AG10803 (cell line): ENCODE results near the gene KRT74.

Experiments
- DNase-seq: peaks from one replicate; pipeline ENCODE4 v3.0.0; 2010; ENCODE audit warnings: low read depth
- H3K4me3 ChIP-seq: 2 replicates; pipeline ENCODE4 v1.5.1; 2011; ENCODE audit warnings: mild to moderate bottlenecking, low read length, control low read depth
- TF ChIP-seq, protein P1 (sequence below): conservative IDR thresholded peaks from 2 replicates; pipeline ENCODE4 v1.5.1; 2011; ENCODE audit warnings: mild to moderate bottlenecking, low read length, control low read depth, inconsistent platforms

Gene KRT74

DNA sequence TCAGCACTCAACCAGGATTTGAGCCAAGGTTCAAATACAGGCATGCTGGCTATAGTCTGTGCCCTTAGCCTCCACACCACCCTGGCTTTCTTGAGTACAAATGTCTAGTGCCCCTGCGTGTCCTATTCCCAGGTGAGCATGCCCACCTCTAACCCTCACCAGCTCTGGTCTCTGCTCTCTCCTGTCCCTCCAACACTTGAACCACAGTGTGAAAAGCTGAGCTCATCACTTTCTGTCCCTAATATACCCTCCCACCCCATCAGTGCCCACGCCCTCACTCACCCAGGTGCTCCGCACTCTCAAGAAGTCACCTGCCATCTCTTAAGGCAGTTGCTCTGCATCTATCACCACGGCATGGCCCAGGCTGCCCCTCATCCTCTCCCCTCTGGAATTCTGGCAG, 13.7 kb downstream of the KRT74 start:
- H3K4me3 ChIP-seq = no peak overlapping the region
- TF ChIP-seq, protein P1, sequence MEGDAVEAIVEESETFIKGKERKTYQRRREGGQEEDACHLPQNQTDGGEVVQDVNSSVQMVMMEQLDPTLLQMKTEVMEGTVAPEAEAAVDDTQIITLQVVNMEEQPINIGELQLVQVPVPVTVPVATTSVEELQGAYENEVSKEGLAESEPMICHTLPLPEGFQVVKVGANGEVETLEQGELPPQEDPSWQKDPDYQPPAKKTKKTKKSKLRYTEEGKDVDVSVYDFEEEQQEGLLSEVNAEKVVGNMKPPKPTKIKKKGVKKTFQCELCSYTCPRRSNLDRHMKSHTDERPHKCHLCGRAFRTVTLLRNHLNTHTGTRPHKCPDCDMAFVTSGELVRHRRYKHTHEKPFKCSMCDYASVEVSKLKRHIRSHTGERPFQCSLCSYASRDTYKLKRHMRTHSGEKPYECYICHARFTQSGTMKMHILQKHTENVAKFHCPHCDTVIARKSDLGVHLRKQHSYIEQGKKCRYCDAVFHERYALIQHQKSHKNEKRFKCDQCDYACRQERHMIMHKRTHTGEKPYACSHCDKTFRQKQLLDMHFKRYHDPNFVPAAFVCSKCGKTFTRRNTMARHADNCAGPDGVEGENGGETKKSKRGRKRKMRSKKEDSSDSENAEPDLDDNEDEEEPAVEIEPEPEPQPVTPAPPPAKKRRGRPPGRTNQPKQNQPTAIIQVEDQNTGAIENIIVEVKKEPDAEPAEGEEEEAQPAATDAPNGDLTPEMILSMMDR = no peak
- DNase-seq = no peak

DNA sequence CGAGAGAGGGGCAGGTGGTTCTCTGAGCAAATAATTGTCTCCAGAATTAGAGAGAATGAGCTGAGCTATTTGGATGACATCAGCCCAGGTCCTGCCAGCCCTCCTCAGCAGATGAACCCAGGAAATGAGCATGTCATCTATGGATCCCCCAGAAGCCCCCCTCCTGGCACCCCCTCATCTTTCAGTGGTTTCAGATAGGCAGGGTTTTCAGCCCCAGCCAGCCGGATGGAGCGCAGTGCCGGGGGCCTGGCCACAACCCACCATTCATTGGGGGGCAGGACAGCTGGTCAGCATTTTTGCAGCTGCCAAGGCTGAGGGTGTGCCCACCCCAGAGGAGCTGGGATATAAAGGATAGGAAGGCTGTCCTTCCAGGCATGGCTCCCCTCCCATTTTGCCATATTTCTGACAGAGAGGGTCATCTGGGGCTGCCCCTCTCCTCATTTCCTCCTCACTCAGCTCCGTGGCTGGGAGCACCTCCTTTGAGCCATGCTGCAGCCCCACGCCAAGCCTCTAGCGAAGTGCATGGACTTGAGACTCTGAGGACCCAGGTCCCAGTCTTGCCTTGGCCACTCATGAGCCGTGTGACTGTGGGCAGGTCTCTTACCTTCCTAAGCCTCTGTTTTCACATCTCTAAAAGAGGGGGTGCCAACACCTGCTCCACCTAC, 14.7 kb downstream of the KRT74 start:
- TF ChIP-seq, protein P1 = no peak
- no peak for DNase-seq
- H3K4me3 ChIP-seq = no peak overlapping the region

DNA sequence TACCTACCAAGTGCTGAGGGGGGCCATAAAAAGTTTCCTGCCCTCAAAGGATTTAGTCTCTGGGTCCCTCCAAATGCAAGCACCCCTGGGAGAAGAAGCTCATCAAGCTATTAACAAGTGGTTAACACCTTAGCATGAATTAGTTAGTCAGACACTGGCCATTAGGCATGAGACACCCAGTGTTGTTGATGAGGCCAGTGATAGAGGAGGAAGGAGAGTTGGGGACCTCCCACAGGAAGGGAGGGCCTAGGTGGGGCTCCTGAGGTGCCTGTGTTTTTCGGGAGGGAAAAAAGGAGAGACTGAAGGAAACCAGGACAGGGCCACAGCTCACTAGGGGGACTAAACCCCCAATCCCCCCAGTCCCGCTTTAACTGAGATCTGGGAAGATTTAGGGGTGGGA, 16.2 kb downstream of the KRT74 start:
- DNase-seq = no peak
- TF ChIP-seq, protein P1 = no peak
- H3K4me3 ChIP-seq = no peak overlapping the region

DNA sequence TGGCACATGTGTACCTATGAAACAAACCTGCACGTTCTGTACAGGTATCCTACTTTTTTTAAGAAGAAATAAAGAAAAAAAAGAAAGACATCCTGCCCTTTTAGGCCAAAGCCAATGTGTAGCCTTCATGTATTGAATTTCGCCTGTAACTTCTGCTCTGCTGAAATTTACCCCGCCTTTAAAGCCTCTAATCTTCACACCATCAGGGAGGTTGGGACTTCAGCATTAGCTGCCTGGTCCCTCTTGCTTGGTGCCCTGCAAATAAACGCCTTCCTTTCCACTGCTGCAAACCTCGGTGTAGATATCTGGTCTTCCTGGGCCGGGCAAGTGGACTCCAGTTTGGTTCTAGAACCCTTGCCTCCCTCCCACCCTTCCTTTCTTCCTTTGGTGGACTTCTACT, 18.1 kb downstream of the KRT74 start:
- TF ChIP-seq, protein P1 = no peak
- no peak for DNase-seq
- H3K4me3 ChIP-seq = no peak overlapping the region

DNA sequence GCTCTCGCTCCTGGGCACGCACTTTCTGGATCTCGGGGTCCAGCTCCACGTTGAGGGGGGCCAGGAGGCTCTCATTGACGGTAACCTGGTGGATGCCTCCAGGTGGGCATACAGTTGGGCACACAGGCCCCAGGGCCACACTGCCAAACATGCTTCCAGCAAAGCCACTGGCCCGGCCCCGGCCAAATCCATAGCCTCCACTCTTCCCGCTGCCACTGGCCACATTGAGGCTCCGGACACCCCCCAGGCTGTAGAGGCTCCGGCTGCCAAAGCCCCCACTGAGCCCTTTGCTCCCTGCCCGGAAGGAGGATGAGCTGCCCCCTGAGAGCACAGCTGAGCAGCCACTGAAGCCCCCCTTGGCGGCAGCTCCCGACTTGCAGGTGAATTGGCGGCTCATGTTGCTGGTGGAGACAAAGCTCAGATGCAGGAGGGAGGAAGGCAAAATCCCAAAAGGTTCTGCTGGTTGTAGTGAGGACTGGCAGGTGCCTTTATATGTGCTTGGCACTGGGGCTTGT, 20.9 kb downstream of the KRT74 start, which contains the start of gene KRT71:
Gene KRT71, minus strand, starts transcription at position 465 of the 515 bp plus-strand sequence. Its CDS starts 68 bp downstream, at position 397.
- TF ChIP-seq, protein P1 = no peak
- DNase-seq = no peak
- H3K4me3 ChIP-seq = no peak within 1 kb of the TSS

DNA sequence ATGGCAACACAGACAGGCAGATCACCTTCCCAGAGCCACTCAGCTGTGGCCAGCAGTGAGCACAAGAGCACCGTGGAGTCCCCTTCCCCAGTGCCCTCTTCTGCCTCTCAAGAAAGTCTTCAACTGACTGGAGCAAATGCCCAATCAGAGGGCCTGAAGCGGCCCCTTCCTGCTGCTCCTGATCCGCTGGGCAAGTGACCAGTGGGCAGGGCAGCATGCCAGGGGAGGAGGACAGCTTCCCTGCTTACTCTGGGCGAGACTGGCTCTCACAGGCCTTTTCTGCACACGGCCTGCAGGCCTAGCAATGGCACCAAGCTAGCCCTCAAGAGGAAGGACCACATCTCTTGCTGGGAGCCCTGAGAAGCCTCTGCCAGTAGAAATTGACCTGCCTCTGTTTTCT, 21.6 kb downstream of the KRT74 start:
- DNase-seq = no peak
- no peak overlapping the region for H3K4me3 ChIP-seq
- TF ChIP-seq, protein P1 = no peak

DNA sequence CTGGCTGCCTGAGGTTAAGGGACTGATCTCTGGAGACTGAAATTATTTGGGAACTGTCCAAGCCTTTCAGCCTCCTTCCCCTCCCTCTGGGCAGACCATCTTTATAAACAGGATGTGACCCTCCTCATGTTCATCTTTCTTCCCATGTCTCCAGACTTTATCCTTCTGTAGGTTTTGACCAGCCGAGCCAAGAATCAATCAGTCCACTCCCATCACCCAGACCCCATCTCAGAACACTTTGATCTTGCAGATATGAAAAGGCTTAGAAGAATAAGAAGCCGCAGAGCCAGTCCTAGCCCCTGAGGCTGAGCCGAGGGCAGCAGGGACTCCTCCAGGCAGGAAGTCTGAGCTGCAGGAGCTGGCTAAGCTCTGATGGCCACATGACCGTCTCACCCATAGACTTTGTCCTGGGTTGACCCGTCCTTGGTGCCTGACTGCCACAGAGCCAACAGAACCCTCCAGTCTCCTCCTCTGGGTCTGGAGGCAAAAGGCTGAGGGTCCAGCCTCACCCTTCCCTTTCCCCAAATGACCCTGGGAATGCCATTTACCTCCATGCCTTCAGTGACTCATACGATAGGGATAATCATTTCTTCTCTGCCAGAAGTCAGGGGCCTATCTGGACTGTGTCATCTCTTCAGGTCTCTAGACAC, 22.3 kb downstream of the KRT74 start:
- DNase-seq = no peak
- no peak overlapping the region for H3K4me3 ChIP-seq
- TF ChIP-seq, protein P1 = no peak
